HepG2 (cell line): ENCODE data around the gene EEIG1. TPM values are rescaled to one million over a fixed set of nuclear protein-coding genes. Genes with fewer than 3 reads are reported as not detected.
A peak's percentile ranks its signal among the peaks of the same experiment; 100 is the strongest.

Experiments used
- ATM ChIP-seq: fragments of 450-650 bp; IDR thresholded peaks from 2 replicates; pipeline ENCODE4 v1.7.1; 2017; ENCODE audit warnings: mild to moderate bottlenecking, borderline replicate concordance
- CCAR2 ChIP-seq: fragments of 200-400 bp; formaldehyde crosslinking; optimal IDR thresholded peaks from 2 replicates; pipeline ENCODE3; 2018; ENCODE audit warnings: low read depth, mild to moderate bottlenecking, low read length, moderate library complexity
- CREB3 ChIP-seq: sonication (generic); formaldehyde crosslinking; IDR thresholded peaks from 2 replicates; pipeline ENCODE4 v1.5.0; 2020; ENCODE audit warnings: missing genetic modification reagents
- ETV6 ChIP-seq: sonication (generic); formaldehyde crosslinking; conservative IDR thresholded peaks from 2 replicates; pipeline ENCODE4 v1.4.0; 2020; ENCODE audit warnings: missing genetic modification reagents
- GTF3A ChIP-seq: sonication (generic); formaldehyde crosslinking; conservative IDR thresholded peaks from 2 replicates; pipeline ENCODE4 v1.4.0; 2020; ENCODE audit warnings: mild to moderate bottlenecking, missing genetic modification reagents
- HMG20B ChIP-seq: conservative IDR thresholded peaks from 2 replicates; pipeline ENCODE4 v1.6.1; 2016; ENCODE audit warnings: missing genetic modification reagents, missing compliant biosample characterization
- HOXA3 ChIP-seq: sonication (generic); formaldehyde crosslinking; IDR thresholded peaks from 2 replicates; pipeline ENCODE4 v1.5.0; 2020; ENCODE audit warnings: missing genetic modification reagents
- KLF16 ChIP-seq, 2 experiments: sonication (generic) in 1 of 2; formaldehyde crosslinking in 1 of 2; IDR thresholded peaks; 2 replicates each; pipeline versions ENCODE4 v1.6.1 to v1.8.0; 2016 to 2023; ENCODE audit warnings: missing genetic modification reagents in 2 of 2, missing compliant biosample characterization in 1 of 2
- PRDM10 ChIP-seq: sonication (generic); formaldehyde crosslinking; IDR thresholded peaks from 2 replicates; pipeline ENCODE4 v1.4.0; 2020; ENCODE audit warnings: low read depth, missing genetic modification reagents
- PRDM4 ChIP-seq: sonication (generic); formaldehyde crosslinking; IDR thresholded peaks from 2 replicates; pipeline ENCODE4 v1.9.0; 2021; ENCODE audit warnings: missing genetic modification reagents, borderline replicate concordance
- RARA ChIP-seq: IDR thresholded peaks from 2 replicates; pipeline ENCODE4 v1.6.1; 2016; ENCODE audit warnings: missing genetic modification reagents, missing compliant biosample characterization
- RBAK ChIP-seq: sonication (generic); formaldehyde crosslinking; IDR thresholded peaks from 2 replicates; pipeline ENCODE4 v1.5.1; 2020; ENCODE audit warnings: mild to moderate bottlenecking, missing genetic modification reagents
- RNF2 ChIP-seq: fragments of 450-650 bp; conservative IDR thresholded peaks from 2 replicates; pipeline ENCODE4 v1.6.1; 2016; ENCODE audit warnings: low read depth
- SALL1 ChIP-seq: sonication (generic); formaldehyde crosslinking; IDR thresholded peaks from 2 replicates; pipeline ENCODE4 v1.8.0; 2022; ENCODE audit warnings: mild to moderate bottlenecking, missing genetic modification reagents
- SMAD1 ChIP-seq: sonication (generic); formaldehyde crosslinking; IDR thresholded peaks from 2 replicates; pipeline ENCODE4 v1.4.0; 2020; ENCODE audit warnings: missing genetic modification reagents, low read depth, mild to moderate bottlenecking, borderline replicate concordance
- TEAD3 ChIP-seq: optimal IDR thresholded peaks from 2 replicates; pipeline ENCODE3; 2016; ENCODE audit warnings: borderline replicate concordance
- TFE3 ChIP-seq: IDR thresholded peaks from 2 replicates; pipeline ENCODE4 v1.6.1; 2016
- ZGPAT ChIP-seq: IDR thresholded peaks from 2 replicates; pipeline ENCODE4 v1.6.1; 2016; ENCODE audit warnings: mild to moderate bottlenecking
- ZNF251 ChIP-seq: sonication (generic); formaldehyde crosslinking; IDR thresholded peaks from 2 replicates; pipeline ENCODE4 v1.9.0; 2021; ENCODE audit warnings: mild to moderate bottlenecking, missing genetic modification reagents
- ZNF749 ChIP-seq: sonication (generic); formaldehyde crosslinking; IDR thresholded peaks from 2 replicates; pipeline ENCODE4 v1.8.0; 2022; ENCODE audit warnings: mild to moderate bottlenecking, missing genetic modification reagents, moderate library complexity, borderline replicate concordance
- ZNF879 ChIP-seq: sonication (generic); formaldehyde crosslinking; IDR thresholded peaks from 2 replicates; pipeline ENCODE4 v1.8.1; 2023; ENCODE audit warnings: missing genetic modification reagents
- polyA plus RNA-seq, 8 experiments: library from polyadenylated mRNA; depleted of rRNA in 3 of 8; stranded (reverse) in 7 of 8; unstranded in 1 of 8; fragments of >200 nt; fragmentation: Illumina TruSeq in 4 of 8; extraction: Trizol in 4 of 8; gene quantifications; 2 replicates each; pipeline versions ENCODE4 v1.2.1 to v1.2.3, GENCODE V29; 2011 to 2016; ENCODE audit warnings: low read depth in 4 of 8, missing spikeins in 1 of 8, mixed read lengths in 1 of 8; ENCODE audit not compliant: insufficient read depth in 1 of 8
- total RNA-seq, 5 experiments: library from RNA; depleted of rRNA; stranded (reverse); fragments of >200 nt; fragmentation: Illumina TruSeq; extraction: Trizol; gene quantifications; 2 replicates each; pipeline ENCODE4 v1.2.3, GENCODE V29; 2016; ENCODE audit warnings: low read depth in 1 of 5

Gene EEIG1
- total and polyA plus RNA-seq, 2 of the 13 experiments (the other 11 are each of a cell fraction or from before 2014, with no cell fraction given): 16.6 to 25.2 TPM

- 0 out of 2 replicates have a peak, but pooled peaks have one; percentile 48 for TF ChIP-seq ZNF879 (CRISPR knock-in tag)
- TF ChIP-seq CCAR2: no peak
- TF ChIP-seq CREB3 (CRISPR knock-in tag): no peak
- no peak for TF ChIP-seq PRDM10 (CRISPR knock-in tag)
- TF ChIP-seq ZNF251 (CRISPR knock-in tag): no peak
- no peak for TF ChIP-seq GTF3A
- no peak for TF ChIP-seq RNF2
- TF ChIP-seq RARA: no peak
- TF ChIP-seq HMG20B: no peak
- no peak for TF ChIP-seq KLF16 (CRISPR knock-in tag; IDR thresholded peaks at IDR 0.05)
- no peak for TF ChIP-seq HOXA3 (CRISPR knock-in tag)
- TF ChIP-seq ZNF749 (CRISPR knock-in tag): 0 out of 2 replicates have a peak, but pooled peaks have one; percentile 36
- no peak for TF ChIP-seq PRDM4 (CRISPR knock-in tag)
- TF ChIP-seq TEAD3 (CRISPR knock-in tag): no peak
- no peak for TF ChIP-seq TFE3 (CRISPR knock-in tag)
- no peak for TF ChIP-seq SALL1 (CRISPR knock-in tag)
- no peak for TF ChIP-seq ETV6 (CRISPR knock-in tag)
- TF ChIP-seq ATM: no peak
- no peak for TF ChIP-seq SMAD1 (CRISPR knock-in tag)
- no peak for TF ChIP-seq RBAK (CRISPR knock-in tag)
- no peak for TF ChIP-seq ZGPAT (CRISPR knock-in tag)
Measured at GRCh38 chr9:127949827-127950512, 30.8 kb downstream of the EEIG1 start (continued).
